Gastroesophageal sphincter (tissue), 4 donors: ENCODE data around the gene BTBD17. TPM values are rescaled to one million over a fixed set of nuclear protein-coding genes. Genes with fewer than 3 reads are reported as not detected.

Source experiments
- ATAC-seq: fragments of 150-250 bp; one replicate; pipeline ENCODE4 v1.9.1; 2016; ENCODE audit warnings: mild to moderate bottlenecking, moderate library complexity
- H3K27ac ChIP-seq, 4 donors: fragments of 200-600 bp; sonication (generic) in 3 of 4; 1 replicate in 3 of 4; 2 replicates in 1 of 4; pipeline ENCODE4 v1.5.1; 2016 to 2019
- H3K27me3 ChIP-seq: fragments of 200-600 bp; sonication (generic); one replicate; pipeline ENCODE4 v1.5.1; 2019
- H3K36me3 ChIP-seq, 2 donors: fragments of 200-600 bp; sonication (generic); one replicate each; pipeline ENCODE4 v1.5.1; 2019; ENCODE audit warnings: control low read depth in 1 of 2
- H3K4me1 ChIP-seq, 3 donors: fragments of 200-600 bp; sonication (generic); 1 replicate in 2 of 3; 2 replicates in 1 of 3; pipeline ENCODE4 v1.5.1; 2016 to 2019; ENCODE audit warnings: control low read depth in 2 of 3
- H3K4me3 ChIP-seq, 2 donors: fragments of 200-600 bp; sonication (generic); one replicate each; pipeline ENCODE4 v1.5.1; 2019; ENCODE audit warnings: mild to moderate bottlenecking in 1 of 2, moderate library complexity in 1 of 2
- H3K9me3 ChIP-seq, 3 donors: fragments of 200-600 bp; sonication (generic); one replicate each; pipeline ENCODE4 v1.5.1; 2017 to 2019; ENCODE audit warnings: control low read depth in 2 of 3
- EP300 ChIP-seq: sonication (generic); formaldehyde crosslinking; IDR thresholded peaks from one replicate; pipeline ENCODE4 v1.6.1; 2017; ENCODE audit warnings: antibody characterized with exemption, mild to moderate bottlenecking
- POLR2A ChIP-seq, 2 donors: fragments of 450-650 bp; IDR thresholded peaks; one replicate each; pipeline ENCODE4 v1.6.1; 2017; ENCODE audit warnings: antibody characterized with exemption in 2 of 2, mild to moderate bottlenecking in 2 of 2, moderate library complexity in 1 of 2
- POLR2AphosphoS5 ChIP-seq: sonication (generic); formaldehyde crosslinking; IDR thresholded peaks from one replicate; pipeline ENCODE4 v1.6.1; 2017; ENCODE audit warnings: antibody characterized with exemption
- WGBS, 2 donors: methylation state at CpG; one replicate each; pipeline ENCODE4 v1.1.5; 2018; ENCODE audit warnings: low coverage in 1 of 2; 5-methylcytosine and 5-hydroxymethylcytosine counted together
- total RNA-seq, 4 donors: library from RNA; depleted of rRNA; stranded (reverse); fragments of >200 nt; gene quantifications; one replicate each; pipeline ENCODE4 v1.1.0, GENCODE V29; 2016
- TF ChIP-seq, protein P1 (sequence below), 4 experiments: fragments of 200-600 bp in 2 of 4; fragments of 450-650 bp in 2 of 4; sonication (generic) in 1 of 4; IDR thresholded peaks; one replicate each; pipeline ENCODE4 v1.5.1; 2017 to 2019; ENCODE audit warnings: antibody characterized with exemption in 4 of 4, mild to moderate bottlenecking in 2 of 4, moderate library complexity in 2 of 4

Gene BTBD17
- total RNA-seq, 4 donors from 2014 or later, result not detected

DNA sequence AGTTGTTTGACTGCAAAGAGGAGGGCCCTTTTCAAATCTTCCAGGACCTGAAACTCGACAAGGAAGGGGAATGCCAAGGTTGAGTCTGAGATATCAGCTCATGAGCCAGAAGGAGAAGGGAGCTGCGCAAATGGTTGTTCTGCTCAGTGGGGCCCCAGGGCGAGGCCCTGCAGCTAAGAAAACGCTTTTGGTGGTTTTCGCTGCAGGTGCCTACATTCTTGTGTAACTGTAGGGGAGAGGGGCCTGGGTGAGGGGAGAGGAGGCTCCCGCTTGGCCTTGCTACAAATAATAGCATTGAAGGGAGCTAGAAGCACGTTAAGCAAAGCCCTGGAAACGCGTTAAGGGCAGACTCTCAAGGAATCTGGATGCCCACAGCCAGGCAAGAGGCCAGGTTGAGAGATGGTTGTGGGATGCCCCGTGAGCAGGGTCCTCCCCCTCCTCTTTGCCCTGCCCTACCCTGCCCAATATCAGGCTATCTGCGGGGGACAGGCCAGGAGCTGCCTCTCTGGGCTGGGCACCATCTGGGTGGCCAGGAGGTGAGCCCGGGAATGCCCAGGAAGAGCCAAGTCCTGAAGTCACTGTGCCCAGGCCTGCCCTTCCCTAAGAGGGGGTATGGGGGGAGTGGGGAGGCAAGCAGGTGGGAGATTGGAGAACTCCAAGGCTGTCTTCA lies 27.6 kb upstream of the BTBD17 start:
- Histone ChIP-seq H3K27ac (no peak overlapping the region), H3K4me1 (no peaks in the 10 kb centered on the region), H3K4me3 (no peak overlapping the region), H3K9me3 (no peaks in the 10 kb centered on the region), H3K27me3 (no peaks in the 10 kb centered on the region), H3K36me3 (no peaks in the 10 kb centered on the region)
- TF ChIP-seq, protein P1, sequence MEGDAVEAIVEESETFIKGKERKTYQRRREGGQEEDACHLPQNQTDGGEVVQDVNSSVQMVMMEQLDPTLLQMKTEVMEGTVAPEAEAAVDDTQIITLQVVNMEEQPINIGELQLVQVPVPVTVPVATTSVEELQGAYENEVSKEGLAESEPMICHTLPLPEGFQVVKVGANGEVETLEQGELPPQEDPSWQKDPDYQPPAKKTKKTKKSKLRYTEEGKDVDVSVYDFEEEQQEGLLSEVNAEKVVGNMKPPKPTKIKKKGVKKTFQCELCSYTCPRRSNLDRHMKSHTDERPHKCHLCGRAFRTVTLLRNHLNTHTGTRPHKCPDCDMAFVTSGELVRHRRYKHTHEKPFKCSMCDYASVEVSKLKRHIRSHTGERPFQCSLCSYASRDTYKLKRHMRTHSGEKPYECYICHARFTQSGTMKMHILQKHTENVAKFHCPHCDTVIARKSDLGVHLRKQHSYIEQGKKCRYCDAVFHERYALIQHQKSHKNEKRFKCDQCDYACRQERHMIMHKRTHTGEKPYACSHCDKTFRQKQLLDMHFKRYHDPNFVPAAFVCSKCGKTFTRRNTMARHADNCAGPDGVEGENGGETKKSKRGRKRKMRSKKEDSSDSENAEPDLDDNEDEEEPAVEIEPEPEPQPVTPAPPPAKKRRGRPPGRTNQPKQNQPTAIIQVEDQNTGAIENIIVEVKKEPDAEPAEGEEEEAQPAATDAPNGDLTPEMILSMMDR (IDR thresholded peaks at IDR 0.05), result no peak
- TF ChIP-seq POLR2A (IDR thresholded peaks at IDR 0.05) (no peak), EP300 (no peak), POLR2AphosphoS5 (no peak)
- 14 to 79% methylated on average over 1 to 3 of the region's 12 CpGs for WGBS, 2 donors
- no peak for ATAC-seq

DNA sequence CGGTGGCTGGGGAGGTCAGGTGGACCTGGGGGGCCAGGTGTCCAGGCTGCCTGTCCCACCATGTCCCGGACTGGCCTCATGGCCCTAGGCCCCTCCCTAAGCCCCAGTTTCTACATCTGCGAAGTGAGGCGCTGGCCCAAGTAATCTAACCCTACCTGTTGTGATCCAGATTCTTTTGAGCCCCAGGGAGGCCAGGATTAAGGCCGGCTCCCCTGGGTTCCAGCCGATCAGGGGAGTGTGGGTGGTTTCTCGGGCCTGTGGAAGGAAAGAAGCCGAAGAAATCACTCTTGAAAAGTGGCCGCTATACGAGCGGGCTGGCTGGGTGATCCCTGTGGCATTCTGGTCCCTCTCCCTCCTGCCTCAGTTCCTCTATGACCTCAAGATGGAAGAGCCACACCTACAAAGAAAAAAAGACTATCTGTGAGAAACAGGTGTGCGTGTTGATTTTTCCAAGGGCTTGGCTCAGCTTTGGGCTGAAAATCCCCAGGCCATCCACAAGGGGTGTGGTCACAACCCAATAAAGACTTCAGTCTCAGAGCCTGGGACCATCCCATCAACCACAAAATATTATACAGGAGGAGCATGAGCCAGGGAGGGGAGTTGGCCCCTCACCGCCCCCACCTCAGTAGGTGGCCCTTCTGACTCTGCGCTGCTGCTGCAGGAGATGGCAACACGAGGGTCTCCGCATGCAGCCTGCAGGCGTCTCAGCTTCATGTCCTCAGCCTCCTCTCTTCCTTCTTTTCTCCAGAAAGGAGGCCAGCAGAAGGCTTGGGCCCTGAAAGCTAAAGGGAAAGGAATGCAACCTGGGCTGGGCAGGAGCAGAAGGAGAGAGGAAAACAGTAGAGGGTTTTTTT lies 25.9 kb upstream of the BTBD17 start:
- WGBS, 2 donors, result 74 to 90% methylated on average over 3 to 5 of the region's 17 CpGs
- ATAC-seq, result no peak

DNA sequence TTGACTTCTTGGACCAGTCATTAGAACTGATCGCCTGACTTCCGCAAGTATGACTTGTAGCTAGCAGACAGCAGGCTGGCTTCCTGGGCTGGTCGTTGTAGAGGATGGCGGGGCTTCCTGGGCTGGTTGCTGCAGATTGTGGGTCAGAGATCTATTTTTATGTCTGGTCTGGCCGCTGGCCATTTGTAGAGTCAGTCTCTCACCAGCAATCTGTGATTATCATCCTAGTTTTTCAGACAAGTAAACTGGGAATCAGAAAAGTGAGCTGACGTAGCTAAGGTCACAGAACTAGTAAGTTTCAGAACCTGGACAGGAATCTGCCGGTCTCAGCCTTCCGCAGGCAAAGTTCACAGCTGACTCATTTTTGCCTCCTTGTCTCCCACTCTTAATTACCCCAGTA lies 24.7 kb upstream of the BTBD17 start:
- Histone ChIP-seq H3K4me3 (no peak overlapping the region), H3K27ac (no peak overlapping the region), H3K9me3 (no peaks in the 10 kb centered on the region), H3K4me1 (no peaks in the 10 kb centered on the region), H3K27me3 (no peaks in the 10 kb centered on the region), H3K36me3 (no peaks in the 10 kb centered on the region)
- WGBS, 2 donors, result 29 to 53% methylated on average over 3 to 8 of the region's 8 CpGs
- TF ChIP-seq EP300, result no peak
- no peak for TF ChIP-seq POLR2A (IDR thresholded peaks at IDR 0.05)
- no peak for TF ChIP-seq POLR2AphosphoS5
- TF ChIP-seq, protein P1 (IDR thresholded peaks at IDR 0.05), result no peak
- no peak for ATAC-seq

More for the DNA sequence above, 25.9 kb upstream of the BTBD17 start:
- Histone ChIP-seq H3K4me3 (no peak overlapping the region), H3K27me3 (no peaks in the 10 kb centered on the region), H3K36me3 (no peaks in the 10 kb centered on the region), H3K4me1 (no peaks in the 10 kb centered on the region), H3K27ac (no peak overlapping the region), H3K9me3 (no peaks in the 10 kb centered on the region)
- TF ChIP-seq POLR2A (IDR thresholded peaks at IDR 0.05) (no peak), POLR2AphosphoS5 (no peak)

DNA sequence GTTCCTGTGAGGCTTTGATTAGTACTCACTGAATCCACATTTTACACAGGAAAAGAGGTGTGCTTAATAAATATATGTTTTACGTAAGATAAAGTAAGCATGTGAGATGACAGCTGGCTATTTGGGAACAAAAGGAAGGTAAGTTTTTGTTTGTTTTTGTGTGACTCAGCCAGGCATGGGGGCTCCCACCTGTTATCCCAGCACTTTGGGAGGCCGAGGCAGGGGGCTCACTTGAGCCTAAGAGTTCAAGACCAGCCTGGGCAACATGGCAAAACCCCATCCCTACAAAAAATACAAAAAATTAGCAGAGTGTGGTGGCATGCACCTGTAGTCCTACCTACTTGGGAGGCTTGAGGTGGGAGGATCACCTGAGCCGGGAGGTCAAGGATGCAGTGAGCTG lies 23.5 kb upstream of the BTBD17 start:
- 88% methylated on average over 2 of the region's 3 CpGs; no CpG with 5 or more reads in 1 of the 2 donors for whole genome bisulfite sequencing, 2 donors
- Histone ChIP-seq H3K4me3 (no peak overlapping the region), H3K27me3 (no peaks in the 10 kb centered on the region), H3K27ac (no peak overlapping the region), H3K9me3 (no peaks in the 10 kb centered on the region), H3K36me3 (no peaks in the 10 kb centered on the region), H3K4me1 (peaks cover 0 to 4% (median 3%) of the 10 kb centered on the region in 3 donors)
- TF ChIP-seq POLR2AphosphoS5 (no peak), EP300 (no peak), POLR2A (IDR thresholded peaks at IDR 0.05) (no peak)
- TF ChIP-seq, protein P1 (IDR thresholded peaks at IDR 0.05), result no peak
- ATAC-seq, result no peak

DNA sequence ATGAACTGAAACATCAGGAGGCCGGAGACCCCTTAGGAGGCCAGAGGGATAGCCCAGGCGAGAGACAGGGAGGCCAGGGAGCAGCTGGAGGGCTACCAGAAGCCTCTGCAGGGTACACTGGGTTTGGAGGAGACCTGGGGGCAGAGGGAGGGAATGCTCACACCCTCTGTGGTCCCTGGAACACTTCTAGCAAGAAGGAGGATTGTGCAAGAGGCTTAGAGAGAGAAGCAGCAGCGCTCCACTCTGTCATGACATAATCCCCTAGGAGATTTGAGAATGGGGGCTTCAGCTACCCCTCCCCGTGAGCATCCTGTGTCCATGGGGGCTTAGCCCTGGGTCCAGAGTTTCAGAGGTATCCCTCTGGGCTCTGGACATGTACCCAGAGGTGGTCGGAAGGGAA lies 21.5 kb upstream of the BTBD17 start:
- no peaks in the 10 kb centered on the region for H3K9me3 ChIP-seq
- no peaks in the 10 kb centered on the region for H3K27me3 ChIP-seq
- TF ChIP-seq EP300 (no peak), POLR2A (IDR thresholded peaks at IDR 0.05) (no peak), POLR2AphosphoS5 (no peak)
- TF ChIP-seq, protein P1 (IDR thresholded peaks at IDR 0.05), result no peak
- no peak for ATAC-seq
- H3K36me3 ChIP-seq, result no peaks in the 10 kb centered on the region
- no peak overlapping the region for H3K27ac ChIP-seq
- peaks cover 4 to 18% (median 11%) of the 10 kb centered on the region in 3 donors for H3K4me1 ChIP-seq
- no peak overlapping the region for H3K4me3 ChIP-seq
- WGBS, 2 donors, result 65 to 100% methylated on average over 1 to 3 of the region's 5 CpGs
